ENCODE data around the gene MARCHF3.

- TF ChIP-seq CTCF (IDR thresholded peaks at IDR 0.05; ENCODE audit: extremely low read depth in 1 of 2, insufficient read depth in 1 of 2, low read depth in 1 of 2, low read length in 2 of 2), result no peak
- TF ChIP-seq EZH2 (IDR thresholded peaks at IDR 0.05; ENCODE audit: borderline replicate concordance, low read depth, low read length, severe bottlenecking), result no peak
- TF ChIP-seq MAX (IDR thresholded peaks at IDR 0.05; ENCODE audit: insufficient read depth, insufficient read length), result no peak
Measured at GRCh38 chr5:126847456-126847820, 182.9 kb downstream of the MARCHF3 start.

Data from endothelial cell of umbilical vein (primary cell).